NCI-H226 (cell line): ENCODE measurements around the gene NRG3.

Experiments
- DNase-seq: peaks from one replicate; pipeline ENCODE4 v3.0.0-alpha.2; 2015

NRG3 gene

DNA sequence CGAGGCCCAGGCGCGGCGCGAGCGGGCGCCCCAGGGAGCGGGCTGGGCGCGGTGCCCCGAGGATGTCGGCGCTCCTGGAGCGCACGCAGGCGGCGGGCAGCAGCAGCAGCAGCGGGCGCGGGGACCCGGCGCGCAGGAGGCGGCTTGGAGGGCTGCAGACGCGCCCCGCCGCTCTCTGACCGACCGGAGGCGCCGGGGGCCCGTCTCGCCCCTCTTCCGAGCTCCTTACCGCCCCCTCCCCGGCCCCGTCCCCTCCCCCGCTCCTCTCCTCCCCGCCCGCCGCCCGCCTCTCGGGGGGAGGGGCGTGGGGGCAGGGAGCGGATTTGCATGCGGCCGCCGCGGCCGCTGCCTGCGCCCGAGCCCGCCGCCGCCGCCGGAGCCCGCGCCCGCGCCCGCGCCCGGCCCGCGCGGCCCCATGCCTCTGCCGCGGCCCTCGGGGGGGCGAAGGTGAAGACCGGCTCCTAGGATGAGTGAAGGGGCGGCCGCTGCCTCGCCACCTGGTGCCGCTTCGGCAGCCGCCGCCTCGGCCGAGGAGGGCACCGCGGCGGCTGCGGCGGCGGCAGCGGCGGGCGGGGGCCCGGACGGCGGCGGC is at the start of gene NRG3:
NRG3 (plus strand) TSS at position 320 of the 592 bp plus-strand sequence.
- no peak for DNase-seq

DNA sequence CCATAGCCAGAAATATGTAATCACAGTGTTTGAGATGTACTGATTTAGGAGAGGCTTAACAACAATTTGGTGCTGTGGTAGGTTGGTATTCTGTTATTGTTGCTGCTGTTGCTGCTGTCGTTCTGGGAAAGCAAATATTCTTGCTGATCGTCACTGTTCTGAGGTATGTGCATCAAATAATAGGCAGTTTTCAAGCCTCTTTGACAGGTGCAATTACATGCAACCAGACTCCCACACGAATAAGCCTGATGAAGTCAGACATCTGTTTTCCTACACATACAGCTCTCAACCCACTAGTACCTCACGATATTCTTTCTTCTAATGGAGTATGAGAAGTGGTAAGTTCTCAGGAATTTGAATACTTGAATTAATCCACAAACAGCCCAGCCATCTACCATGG is 46.7 kb upstream of the NRG3 start:
- no peak for DNase-seq

- no peak for DNase-seq
Observed at GRCh38 chr10:81831060-81831459, 43.9 kb upstream of the NRG3 start.

- no peak for DNase-seq
Observed at GRCh38 chr10:81838950-81839349, 36.0 kb upstream of the NRG3 start.

- no peak for DNase-seq
Observed at GRCh38 chr10:81843042-81843441, 32.0 kb upstream of the NRG3 start.

DNA sequence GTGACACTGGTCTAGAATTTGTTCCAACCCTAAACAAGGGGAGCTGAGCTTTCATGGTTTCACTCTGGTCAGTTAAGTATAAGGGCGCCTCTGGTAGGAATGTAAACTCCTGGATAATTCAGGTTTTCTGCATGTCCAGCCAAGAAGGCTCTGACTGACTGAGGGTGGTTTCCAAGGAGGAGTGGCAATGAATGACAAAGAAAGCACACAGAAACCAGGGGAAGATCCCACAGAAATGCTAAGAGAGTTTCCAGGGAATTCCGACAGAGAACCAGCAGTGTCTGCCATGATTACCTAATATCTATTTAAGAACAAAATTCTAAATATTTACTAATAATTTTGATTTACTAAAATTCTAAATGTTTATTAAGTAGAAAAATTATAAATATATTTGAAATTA is 27.3 kb upstream of the NRG3 start:
- DNase-seq, result no peak

- DNase-seq, result no peak
Observed at GRCh38 chr10:81848514-81848913, 26.5 kb upstream of the NRG3 start.

- no peak for DNase-seq
Observed at GRCh38 chr10:81848931-81849330, 26.1 kb upstream of the NRG3 start.

GRCh38 chr10:81862596-81862995 is 12.4 kb upstream of the NRG3 start:
- DNase-seq, result no peak

DNA sequence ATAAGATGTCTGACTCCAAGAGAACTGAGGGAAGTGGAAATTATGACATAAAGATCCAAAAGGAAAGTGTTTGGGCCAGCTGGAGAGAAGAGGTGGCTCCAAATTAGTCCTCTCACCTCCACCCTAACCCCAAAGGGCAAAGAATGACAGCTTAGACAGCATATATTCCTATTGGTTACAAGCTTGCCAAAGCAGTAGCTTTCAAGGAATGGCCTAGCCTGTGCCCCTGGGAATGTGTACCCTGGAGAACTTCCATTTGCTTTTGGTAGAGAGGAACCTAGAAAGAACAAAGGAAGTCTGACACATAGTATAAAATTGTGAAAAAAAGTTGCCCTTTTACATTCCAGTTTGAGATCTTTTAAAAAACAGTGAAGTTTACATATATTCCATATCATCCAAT is 11.2 kb upstream of the NRG3 start:
- DNase-seq, result no peak

DNA sequence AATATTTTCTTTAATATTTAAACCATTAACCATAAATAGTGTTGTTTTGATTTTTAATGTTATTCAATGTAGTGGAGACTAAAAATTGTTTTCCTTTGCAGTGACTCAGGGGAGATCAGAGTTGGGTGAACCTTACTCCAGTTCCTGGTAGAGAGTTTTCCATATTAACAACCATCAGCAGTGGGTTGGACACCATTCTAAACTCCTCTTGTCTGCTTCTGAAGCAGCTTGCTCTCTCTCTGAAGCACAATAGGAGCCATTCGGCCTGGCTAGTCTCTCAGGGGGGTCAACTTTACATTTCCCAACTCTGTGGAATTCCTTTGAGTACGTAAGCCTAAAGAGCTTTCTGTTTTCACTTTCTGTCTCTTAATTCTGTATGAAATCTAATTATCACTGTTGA is 9.4 kb upstream of the NRG3 start:
- DNase-seq, result no peak

DNA sequence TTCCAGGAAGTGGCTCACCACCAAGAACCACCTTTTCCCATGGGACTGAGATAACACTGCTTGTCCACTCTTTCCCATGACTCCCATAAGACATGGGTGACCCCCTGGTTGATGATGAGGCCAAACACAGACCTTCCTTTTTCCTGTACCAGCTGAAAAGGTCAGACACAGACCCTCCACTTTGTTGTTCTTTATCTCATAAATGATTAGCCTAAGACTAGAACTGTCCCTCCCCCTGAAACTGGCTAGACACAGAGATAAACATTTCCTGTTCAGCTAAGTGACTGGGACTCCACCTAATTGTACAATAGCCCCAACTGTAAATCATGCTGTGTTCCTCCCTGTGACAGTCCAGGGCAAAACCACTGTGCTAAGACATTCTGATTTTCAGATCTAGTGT is 8.2 kb upstream of the NRG3 start:
- DNase-seq, result no peak

DNA sequence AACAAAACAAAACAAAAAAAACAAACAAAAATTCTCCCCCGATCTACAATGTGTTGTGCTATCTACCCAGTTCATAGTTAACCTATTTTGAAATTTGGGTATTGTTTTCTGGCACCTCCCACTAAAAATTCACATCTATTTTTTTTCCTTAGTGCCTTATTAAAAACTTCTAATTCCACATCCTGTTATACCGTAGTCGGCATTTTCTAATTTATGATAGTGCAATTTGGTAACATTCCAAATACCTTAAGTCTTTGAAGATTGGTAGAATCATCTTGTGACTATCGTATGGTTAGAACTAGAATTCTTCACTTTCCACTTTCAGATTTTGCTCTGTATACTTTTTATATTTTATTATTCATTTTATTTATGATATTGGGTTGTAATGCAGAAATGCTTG is 4.5 kb upstream of the NRG3 start:
- no peak for DNase-seq

DNA sequence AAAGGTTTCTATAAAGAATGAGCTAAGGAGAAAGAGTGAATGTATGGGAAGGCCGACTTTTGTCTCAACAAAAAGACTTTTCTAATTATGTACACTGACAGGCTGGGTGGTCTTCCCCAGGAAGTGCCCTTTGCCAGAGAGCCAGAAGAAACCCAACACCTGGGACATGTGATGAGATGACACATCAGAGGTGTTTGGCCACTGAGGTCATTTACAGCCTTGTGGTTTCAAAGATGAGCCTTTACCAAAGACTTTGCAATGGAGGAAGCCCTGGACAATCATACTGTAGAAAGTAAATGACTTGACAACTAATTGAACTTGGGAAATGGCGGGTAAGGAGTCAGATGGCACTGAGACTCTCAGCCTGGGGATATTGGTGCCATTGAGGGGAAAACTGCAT is 3.4 kb upstream of the NRG3 start:
- no peak for DNase-seq

GRCh38 chr10:81872206-81872862 is 2.7 kb upstream of the NRG3 start:
- no peak for DNase-seq

- DNase-seq, result no peak
Observed at GRCh38 chr10:81873231-81873931, 1.6 kb upstream of the NRG3 start.

DNA sequence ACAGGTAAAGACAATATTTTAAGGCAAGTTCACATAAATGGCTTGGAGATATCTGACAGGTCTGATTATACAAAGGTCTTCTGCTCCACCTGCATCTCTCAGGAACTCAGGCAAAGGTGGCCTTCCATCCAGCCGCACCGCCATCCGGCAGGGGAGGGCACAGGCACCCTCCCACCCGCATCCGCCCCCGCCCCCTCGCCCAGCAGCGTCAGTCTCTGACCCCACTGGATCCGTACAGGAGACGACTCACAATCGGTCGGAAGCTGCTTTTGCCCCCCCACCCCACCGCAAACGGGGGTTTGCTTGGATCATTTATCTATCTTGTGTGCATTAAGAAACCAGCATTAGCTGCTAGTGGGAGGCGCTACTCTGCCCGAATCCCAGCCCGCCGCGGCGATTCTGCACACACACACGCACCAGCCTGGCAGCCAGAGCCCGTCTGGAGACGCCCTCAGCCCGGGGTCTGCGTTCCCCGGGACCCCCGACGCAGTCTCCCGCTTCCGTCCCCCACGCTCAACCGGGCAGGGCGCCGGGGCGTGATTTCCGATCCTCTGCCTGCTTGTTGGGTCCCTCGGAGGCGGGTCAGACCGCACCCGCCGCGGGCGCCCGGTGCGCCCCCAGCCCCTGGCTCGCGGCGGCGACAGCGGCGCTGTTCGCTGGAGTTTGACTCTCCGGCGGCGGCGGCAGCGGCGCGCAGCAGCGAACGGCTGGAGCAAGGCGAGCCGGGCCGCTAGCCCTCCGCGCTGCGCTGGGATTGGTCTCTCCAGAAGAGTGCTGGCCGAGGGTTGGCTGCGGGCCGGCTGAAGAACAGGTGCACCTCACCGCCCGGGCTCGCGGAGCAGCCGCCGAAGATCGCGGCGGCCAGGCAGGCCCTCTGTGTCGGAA is 820 bp upstream of the NRG3 start:
- DNase-seq, result no peak

- no peak for DNase-seq
Observed at GRCh38 chr10:81875467-81876252, 666 bp downstream of the NRG3 start.

GRCh38 chr10:81876253-81877077 is 1.5 kb downstream of the NRG3 start:
- DNase-seq, result no peak

- no peak for DNase-seq
Observed at GRCh38 chr10:81877596-81877995, 2.6 kb downstream of the NRG3 start.

- DNase-seq, result no peak
Observed at GRCh38 chr10:81882011-81882410, 7.0 kb downstream of the NRG3 start.

- no peak for DNase-seq
Observed at GRCh38 chr10:81884856-81885255, 9.9 kb downstream of the NRG3 start.
